ENCODE measurements around the gene AKR7A2. TPM values are rescaled to one million over a fixed set of nuclear protein-coding genes. Genes with fewer than 3 reads are reported as not detected.

Gene AKR7A2
- total RNA-seq, 2 experiments from 2014 or later, result 11.1 to 11.8 TPM

GRCh38 chr1:19268445-19268844 is 43.5 kb downstream of the AKR7A2 start:
- H3K9me3 ChIP-seq (ENCODE audit: control insufficient read depth in 1 of 2, insufficient read depth in 1 of 2, low read length in 2 of 2), result no peaks in the 10 kb centered on the region
- Mint-ChIP-seq H3K4me1 (ENCODE audit: low read depth) (no peaks in the 10 kb centered on the region), H3K9me3 (no peaks in the 10 kb centered on the region), H3K36me3 (ENCODE audit: low read depth) (peaks cover 11% of the 10 kb centered on the region), H3K4me3 (no peak overlapping the region), H3K27me3 (peaks cover 15% of the 10 kb centered on the region), H3K27ac (no peak overlapping the region)
- intact Hi-C loops (cut with DNase I, micrococcal nuclease), result no loop called here
- no peaks in the 10 kb centered on the region for H3K36me3 ChIP-seq (ENCODE audit: insufficient read depth, low read length)
- no peak overlapping the region for H3K4me3 ChIP-seq (ENCODE audit: low read length)
- no peak for TF ChIP-seq CTCF (IDR thresholded peaks at IDR 0.05)
- DNase-seq (no peak), ATAC-seq (ENCODE audit: poor library complexity) (no peak)
- H3K27ac ChIP-seq (ENCODE audit: low read depth in 1 of 2, low read length in 2 of 2), result no peak overlapping the region
- H3K4me1 ChIP-seq (ENCODE audit: insufficient read depth, low read length), result no peaks in the 10 kb centered on the region
- peaks cover 5 to 10% of the 10 kb centered on the region in 2 experiments for H3K27me3 ChIP-seq (ENCODE audit: control insufficient read depth in 1 of 2, insufficient read depth in 2 of 2, low read length in 2 of 2)
- CTCF ChIA-PET, result no interaction called here
- POLR2A ChIA-PET, result no interaction called here

- ATAC-seq (ENCODE audit: poor library complexity), result no peak
- Mint-ChIP-seq H3K4me1 (ENCODE audit: low read depth) (no peaks in the 10 kb centered on the region), H3K27me3 (no peaks in the 10 kb centered on the region), H3K9me3 (no peaks in the 10 kb centered on the region), H3K4me3 (no peak overlapping the region), H3K36me3 (ENCODE audit: low read depth) (peaks cover 22% of the 10 kb centered on the region), H3K27ac (no peak overlapping the region)
- H3K36me3 ChIP-seq (ENCODE audit: insufficient read depth, low read length), result peaks cover 26% of the 10 kb centered on the region
- no peaks in the 10 kb centered on the region for H3K9me3 ChIP-seq (ENCODE audit: control insufficient read depth in 1 of 2, insufficient read depth in 1 of 2, low read length in 2 of 2)
- H3K27ac ChIP-seq (ENCODE audit: low read depth in 1 of 2, low read length in 2 of 2), result no peak overlapping the region
- POLR2A ChIA-PET, result no interaction called here
- no peak for TF ChIP-seq CTCF (IDR thresholded peaks at IDR 0.05)
- intact Hi-C loops (cut with DNase I, micrococcal nuclease), result no loop called here
- H3K27me3 ChIP-seq (ENCODE audit: control insufficient read depth in 1 of 2, insufficient read depth in 2 of 2, low read length in 2 of 2), result no peaks in the 10 kb centered on the region
- H3K4me1 ChIP-seq (ENCODE audit: insufficient read depth, low read length), result no peaks in the 10 kb centered on the region
- no peak for DNase-seq
- H3K4me3 ChIP-seq (ENCODE audit: low read length), result no peak overlapping the region
- CTCF ChIA-PET, result no interaction called here
Observed at GRCh38 chr1:19262744-19263143, 49.2 kb downstream of the AKR7A2 start.

- Histone ChIP-seq H3K36me3 (ENCODE audit: insufficient read depth, low read length) (peaks cover 32% of the 10 kb centered on the region), H3K4me1 (ENCODE audit: insufficient read depth, low read length) (no peaks in the 10 kb centered on the region), H3K4me3 (ENCODE audit: low read length) (no peak overlapping the region), H3K27me3 (ENCODE audit: control insufficient read depth in 1 of 2, insufficient read depth in 2 of 2, low read length in 2 of 2) (no peaks in the 10 kb centered on the region), H3K9me3 (ENCODE audit: control insufficient read depth in 1 of 2, insufficient read depth in 1 of 2, low read length in 2 of 2) (no peaks in the 10 kb centered on the region), H3K27ac (ENCODE audit: low read depth in 1 of 2, low read length in 2 of 2) (no peak overlapping the region)
- no peak overlapping the region for H3K27ac Mint-ChIP-seq
- CTCF ChIA-PET, result interaction anchor here (0.7 kb wide), 1 partner anchor 17 kb away, joined by 3 read pairs; no protein-coding TSS in a partner anchor
- peaks cover 29% of the 10 kb centered on the region for H3K36me3 Mint-ChIP-seq (ENCODE audit: low read depth)
- ATAC-seq (ENCODE audit: poor library complexity) (no peak), DNase-seq (no peak)
- intact Hi-C loops (cut with DNase I, micrococcal nuclease), result no loop called here
- H3K4me1 Mint-ChIP-seq (ENCODE audit: low read depth), result peaks cover 2% of the 10 kb centered on the region
- no peaks in the 10 kb centered on the region for H3K27me3 Mint-ChIP-seq
- TF ChIP-seq CTCF (IDR thresholded peaks at IDR 0.05), result no peak
- no peak overlapping the region for H3K4me3 Mint-ChIP-seq
- POLR2A ChIA-PET, result interaction anchor here (1.5 kb wide), 1 partner anchor 11 kb away, joined by 4 read pairs; the partner anchor contains the start of genes EMC1 and MRTO4
- no peaks in the 10 kb centered on the region for H3K9me3 Mint-ChIP-seq
Observed at GRCh38 chr1:19262047-19262446, 49.9 kb downstream of the AKR7A2 start.
